HG02884 (cell line): Measurements from ENCODE around the gene KLK5.

Experiments
- ATAC-seq: cut with Tn5 transposase; IDR thresholded peaks from one replicate; pipeline ENCODE4 v1.9.1; 2021; ENCODE audit warnings: mild to moderate bottlenecking, moderate library complexity; ENCODE audit not compliant: unreplicated experiment

KLK5 gene

DNA sequence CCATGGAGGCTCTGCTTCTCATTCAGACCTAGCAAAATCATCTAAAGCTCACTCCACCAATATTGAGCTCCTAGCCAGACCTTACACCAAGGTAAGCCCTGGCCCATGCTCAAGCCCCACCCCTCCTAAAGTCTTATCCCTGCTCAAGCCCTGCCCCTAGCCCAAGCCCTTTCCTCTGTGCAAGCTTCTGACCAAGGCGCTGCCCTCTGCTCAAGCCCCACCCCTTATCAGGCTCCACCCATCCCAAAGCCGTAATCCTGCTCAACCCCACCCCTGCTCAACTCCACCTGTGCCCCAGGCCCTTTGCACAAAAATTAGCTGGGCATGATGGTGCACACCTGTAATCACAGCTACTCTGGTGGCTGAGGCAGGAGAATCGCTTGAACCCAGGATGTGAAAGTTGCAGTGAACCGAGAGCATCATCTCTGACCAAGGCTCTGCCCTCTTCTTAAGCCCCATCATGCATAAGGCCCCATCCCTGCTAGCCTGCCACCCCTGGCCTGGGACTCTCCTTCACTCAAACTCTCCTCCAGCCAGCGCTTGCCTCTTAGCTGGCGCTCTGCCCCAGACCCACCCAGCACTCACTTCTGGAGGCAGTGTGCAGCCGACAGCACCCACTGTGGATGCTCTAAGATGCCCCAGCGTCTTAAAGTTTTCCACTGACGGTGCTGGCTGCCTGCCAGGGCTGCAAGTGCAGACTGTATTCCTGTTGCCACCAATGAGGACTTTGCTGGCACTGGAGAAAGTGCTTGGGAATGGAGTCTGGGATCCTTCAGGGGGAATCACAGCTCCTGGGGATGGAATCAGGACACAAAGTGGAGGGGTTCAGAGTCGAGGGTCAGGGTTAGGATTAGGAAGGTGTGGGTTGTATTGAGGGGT lies 58.1 kb downstream of the KLK5 start:
- no peak for ATAC-seq
